ENCODE results near the gene LCT. TPM values are rescaled to one million over a fixed set of nuclear protein-coding genes. Genes with fewer than 3 reads are reported as not detected.

LCT gene
- total and polyA plus RNA-seq, 9 of the 15 experiments (the other 6 are each of a cell fraction or from before 2014, with no cell fraction given) = 0.01 to 0.04 (median 0.03) TPM; not detected in 4

GRCh38 chr2:135741395-135742324 lies 95.3 kb downstream of the LCT start, which contains the start of gene UBXN4 (continued):
- TF ChIP-seq, protein P1, sequence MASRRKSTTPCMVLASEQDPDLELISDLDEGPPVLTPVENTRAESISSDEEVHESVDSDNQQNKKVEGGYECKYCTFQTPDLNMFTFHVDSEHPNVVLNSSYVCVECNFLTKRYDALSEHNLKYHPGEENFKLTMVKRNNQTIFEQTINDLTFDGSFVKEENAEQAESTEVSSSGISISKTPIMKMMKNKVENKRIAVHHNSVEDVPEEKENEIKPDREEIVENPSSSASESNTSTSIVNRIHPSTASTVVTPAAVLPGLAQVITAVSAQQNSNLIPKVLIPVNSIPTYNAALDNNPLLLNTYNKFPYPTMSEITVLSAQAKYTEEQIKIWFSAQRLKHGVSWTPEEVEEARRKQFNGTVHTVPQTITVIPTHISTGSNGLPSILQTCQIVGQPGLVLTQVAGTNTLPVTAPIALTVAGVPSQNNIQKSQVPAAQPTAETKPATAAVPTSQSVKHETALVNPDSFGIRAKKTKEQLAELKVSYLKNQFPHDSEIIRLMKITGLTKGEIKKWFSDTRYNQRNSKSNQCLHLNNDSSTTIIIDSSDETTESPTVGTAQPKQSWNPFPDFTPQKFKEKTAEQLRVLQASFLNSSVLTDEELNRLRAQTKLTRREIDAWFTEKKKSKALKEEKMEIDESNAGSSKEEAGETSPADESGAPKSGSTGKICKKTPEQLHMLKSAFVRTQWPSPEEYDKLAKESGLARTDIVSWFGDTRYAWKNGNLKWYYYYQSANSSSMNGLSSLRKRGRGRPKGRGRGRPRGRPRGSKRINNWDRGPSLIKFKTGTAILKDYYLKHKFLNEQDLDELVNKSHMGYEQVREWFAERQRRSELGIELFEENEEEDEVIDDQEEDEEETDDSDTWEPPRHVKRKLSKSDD (conservative IDR thresholded peaks at IDR 0.05; ENCODE audit: low read length) = no peak
- no peak for TF ChIP-seq COPS2 (conservative IDR thresholded peaks at IDR 0.05)
- no peak; the same call in 1 of the 2 replicates for TF ChIP-seq NFRKB (IDR thresholded peaks at IDR 0.05; ENCODE audit: low read depth)
- TF ChIP-seq, protein P2, sequence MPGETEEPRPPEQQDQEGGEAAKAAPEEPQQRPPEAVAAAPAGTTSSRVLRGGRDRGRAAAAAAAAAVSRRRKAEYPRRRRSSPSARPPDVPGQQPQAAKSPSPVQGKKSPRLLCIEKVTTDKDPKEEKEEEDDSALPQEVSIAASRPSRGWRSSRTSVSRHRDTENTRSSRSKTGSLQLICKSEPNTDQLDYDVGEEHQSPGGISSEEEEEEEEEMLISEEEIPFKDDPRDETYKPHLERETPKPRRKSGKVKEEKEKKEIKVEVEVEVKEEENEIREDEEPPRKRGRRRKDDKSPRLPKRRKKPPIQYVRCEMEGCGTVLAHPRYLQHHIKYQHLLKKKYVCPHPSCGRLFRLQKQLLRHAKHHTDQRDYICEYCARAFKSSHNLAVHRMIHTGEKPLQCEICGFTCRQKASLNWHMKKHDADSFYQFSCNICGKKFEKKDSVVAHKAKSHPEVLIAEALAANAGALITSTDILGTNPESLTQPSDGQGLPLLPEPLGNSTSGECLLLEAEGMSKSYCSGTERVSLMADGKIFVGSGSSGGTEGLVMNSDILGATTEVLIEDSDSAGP (CRISPR knock-in tag; IDR thresholded peaks at IDR 0.05) = no peak
- TF ChIP-seq PPARD (CRISPR knock-in tag; IDR thresholded peaks at IDR 0.05) = no peak
- TF ChIP-seq, protein P3, sequence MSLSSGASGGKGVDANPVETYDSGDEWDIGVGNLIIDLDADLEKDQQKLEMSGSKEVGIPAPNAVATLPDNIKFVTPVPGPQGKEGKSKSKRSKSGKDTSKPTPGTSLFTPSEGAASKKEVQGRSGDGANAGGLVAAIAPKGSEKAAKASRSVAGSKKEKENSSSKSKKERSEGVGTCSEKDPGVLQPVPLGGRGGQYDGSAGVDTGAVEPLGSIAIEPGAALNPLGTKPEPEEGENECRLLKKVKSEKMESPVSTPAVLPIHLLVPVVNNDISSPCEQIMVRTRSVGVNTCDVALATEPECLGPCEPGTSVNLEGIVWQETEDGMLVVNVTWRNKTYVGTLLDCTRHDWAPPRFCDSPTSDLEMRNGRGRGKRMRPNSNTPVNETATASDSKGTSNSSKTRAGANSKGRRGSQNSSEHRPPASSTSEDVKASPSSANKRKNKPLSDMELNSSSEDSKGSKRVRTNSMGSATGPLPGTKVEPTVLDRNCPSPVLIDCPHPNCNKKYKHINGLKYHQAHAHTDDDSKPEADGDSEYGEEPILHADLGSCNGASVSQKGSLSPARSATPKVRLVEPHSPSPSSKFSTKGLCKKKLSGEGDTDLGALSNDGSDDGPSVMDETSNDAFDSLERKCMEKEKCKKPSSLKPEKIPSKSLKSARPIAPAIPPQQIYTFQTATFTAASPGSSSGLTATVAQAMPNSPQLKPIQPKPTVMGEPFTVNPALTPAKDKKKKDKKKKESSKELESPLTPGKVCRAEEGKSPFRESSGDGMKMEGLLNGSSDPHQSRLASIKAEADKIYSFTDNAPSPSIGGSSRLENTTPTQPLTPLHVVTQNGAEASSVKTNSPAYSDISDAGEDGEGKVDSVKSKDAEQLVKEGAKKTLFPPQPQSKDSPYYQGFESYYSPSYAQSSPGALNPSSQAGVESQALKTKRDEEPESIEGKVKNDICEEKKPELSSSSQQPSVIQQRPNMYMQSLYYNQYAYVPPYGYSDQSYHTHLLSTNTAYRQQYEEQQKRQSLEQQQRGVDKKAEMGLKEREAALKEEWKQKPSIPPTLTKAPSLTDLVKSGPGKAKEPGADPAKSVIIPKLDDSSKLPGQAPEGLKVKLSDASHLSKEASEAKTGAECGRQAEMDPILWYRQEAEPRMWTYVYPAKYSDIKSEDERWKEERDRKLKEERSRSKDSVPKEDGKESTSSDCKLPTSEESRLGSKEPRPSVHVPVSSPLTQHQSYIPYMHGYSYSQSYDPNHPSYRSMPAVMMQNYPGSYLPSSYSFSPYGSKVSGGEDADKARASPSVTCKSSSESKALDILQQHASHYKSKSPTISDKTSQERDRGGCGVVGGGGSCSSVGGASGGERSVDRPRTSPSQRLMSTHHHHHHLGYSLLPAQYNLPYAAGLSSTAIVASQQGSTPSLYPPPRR (CRISPR knock-in tag; IDR thresholded peaks at IDR 0.05; ENCODE audit: borderline replicate concordance) = no peak
- no peak for TF ChIP-seq KLF10 (CRISPR knock-in tag; IDR thresholded peaks at IDR 0.05)
- TF ChIP-seq ZBTB1 (CRISPR knock-in tag; IDR thresholded peaks at IDR 0.05; ENCODE audit: borderline replicate concordance, low read depth) = no peak; the same call in 1 of the 2 replicates
- TF ChIP-seq CBX8 (IDR thresholded peaks at IDR 0.05; ENCODE audit: borderline replicate concordance, extremely low read depth, low read depth, low read length, poor library complexity, severe bottlenecking) = no peak
- TF ChIP-seq ZKSCAN8 (CRISPR knock-in tag; IDR thresholded peaks at IDR 0.05) = no peak
- TF ChIP-seq SPI1 (IDR thresholded peaks at IDR 0.05; ENCODE audit: borderline replicate concordance, low read depth, low read length) = 0 out of 2 replicates have a peak, but pooled peaks have one; percentile 12
- TF ChIP-seq PYGO2 (tag; IDR thresholded peaks at IDR 0.05) = no peak
- 0 out of 2 replicates have a peak, but pooled peaks have one; percentile 49 for TF ChIP-seq MYC (IDR thresholded peaks at IDR 0.05; ENCODE audit: low read depth, low read length)
- TF ChIP-seq MYC (CRISPR knock-in tag; IDR thresholded peaks at IDR 0.05; ENCODE audit: borderline replicate concordance, low read depth) = no peak; the same call in 1 of the 2 replicates
- TF ChIP-seq HNRNPLL (IDR thresholded peaks at IDR 0.05; ENCODE audit: low read depth, low read length, poor library complexity, severe bottlenecking) = peak; percentile 85

Data from K562 (cell line).